Measurements from ENCODE around the gene IL1RL2.

- TF ChIP-seq POLR2A (IDR thresholded peaks at IDR 0.05; ENCODE audit: low read length) (no peak), GATA1 (IDR thresholded peaks at IDR 0.05; ENCODE audit: low read depth, low read length) (no peak)
Measured at GRCh38 chr2:102159295-102159694, 27.5 kb upstream of the IL1RL2 start.
